Measurements from ENCODE around the gene COL11A2.
"Not testable (repeated sequence)": the region's sequence is repeated elsewhere in the genome, so short reads cannot be mapped to it uniquely, and the experiment has no call there.

The COL11A2 gene

GRCh38 chr6:33192105-33192646 lies at the start of gene COL11A2:
Gene COL11A2, minus strand, starts transcription at chr6:33192467. Its CDS starts 227 bp downstream, at chr6:33192240.
- no peak for DNase-seq

GRCh38 chr6:33241968-33242367 lies 49.7 kb upstream of the COL11A2 start:
- no peak for DNase-seq

- DNase-seq = no peak
Observed at GRCh38 chr6:33237741-33238140, 45.5 kb upstream of the COL11A2 start.

- DNase-seq = no peak
Observed at GRCh38 chr6:33236852-33237251, 44.6 kb upstream of the COL11A2 start.

GRCh38 chr6:33236328-33236727 lies 44.1 kb upstream of the COL11A2 start:
- DNase-seq = no peak

GRCh38 chr6:33235221-33235634 lies 43.0 kb upstream of the COL11A2 start:
- DNase-seq = no peak

- DNase-seq = not testable (repeated sequence)
Observed at GRCh38 chr6:33226503-33227120, 34.3 kb upstream of the COL11A2 start.

GRCh38 chr6:33217681-33218080 lies 25.4 kb upstream of the COL11A2 start:
- DNase-seq = no peak

GRCh38 chr6:33217246-33217645 lies 25.0 kb upstream of the COL11A2 start:
- DNase-seq = no peak

- no peak for DNase-seq
Observed at GRCh38 chr6:33216117-33216649, 23.9 kb upstream of the COL11A2 start.

- no peak for DNase-seq
Observed at GRCh38 chr6:33215271-33216116, 23.2 kb upstream of the COL11A2 start.

- no peak for DNase-seq
Observed at GRCh38 chr6:33213989-33214335, 21.7 kb upstream of the COL11A2 start.

GRCh38 chr6:33213166-33213988 lies 21.1 kb upstream of the COL11A2 start:
- no peak for DNase-seq

- no peak for DNase-seq
Observed at GRCh38 chr6:33212857-33213165, 20.5 kb upstream of the COL11A2 start.

- no peak for DNase-seq
Observed at GRCh38 chr6:33211666-33212422, 19.6 kb upstream of the COL11A2 start.

- no peak for DNase-seq
Observed at GRCh38 chr6:33211136-33211535, 18.9 kb upstream of the COL11A2 start.

GRCh38 chr6:33209856-33210255 lies 17.6 kb upstream of the COL11A2 start:
- no peak for DNase-seq

GRCh38 chr6:33208091-33208967 lies 16.1 kb upstream of the COL11A2 start, which contains the start of gene RING1:
Gene RING1, plus strand, starts transcription at chr6:33208500. Its CDS starts 323 bp downstream, at chr6:33208823.
- peak; percentile 88 for DNase-seq

- DNase-seq = peak; percentile 41
Observed at GRCh38 chr6:33207552-33208090, 15.4 kb upstream of the COL11A2 start.

- DNase-seq = no peak
Observed at GRCh38 chr6:33206864-33207551, 14.7 kb upstream of the COL11A2 start.

All from activated CD4-positive, CD25-positive, alpha-beta regulatory T cell treated with anti-CD3 and anti-CD28 coated beads, Interleukin-2, amount 50 U/mL, for 72 hours (primary cell).